ENCODE data around the gene USP7. TPM values are rescaled to one million over a fixed set of nuclear protein-coding genes. Genes with fewer than 3 reads are reported as not detected.

The USP7 gene
- total RNA-seq, 1 experiment from 2014 or later = 125 TPM

DNA sequence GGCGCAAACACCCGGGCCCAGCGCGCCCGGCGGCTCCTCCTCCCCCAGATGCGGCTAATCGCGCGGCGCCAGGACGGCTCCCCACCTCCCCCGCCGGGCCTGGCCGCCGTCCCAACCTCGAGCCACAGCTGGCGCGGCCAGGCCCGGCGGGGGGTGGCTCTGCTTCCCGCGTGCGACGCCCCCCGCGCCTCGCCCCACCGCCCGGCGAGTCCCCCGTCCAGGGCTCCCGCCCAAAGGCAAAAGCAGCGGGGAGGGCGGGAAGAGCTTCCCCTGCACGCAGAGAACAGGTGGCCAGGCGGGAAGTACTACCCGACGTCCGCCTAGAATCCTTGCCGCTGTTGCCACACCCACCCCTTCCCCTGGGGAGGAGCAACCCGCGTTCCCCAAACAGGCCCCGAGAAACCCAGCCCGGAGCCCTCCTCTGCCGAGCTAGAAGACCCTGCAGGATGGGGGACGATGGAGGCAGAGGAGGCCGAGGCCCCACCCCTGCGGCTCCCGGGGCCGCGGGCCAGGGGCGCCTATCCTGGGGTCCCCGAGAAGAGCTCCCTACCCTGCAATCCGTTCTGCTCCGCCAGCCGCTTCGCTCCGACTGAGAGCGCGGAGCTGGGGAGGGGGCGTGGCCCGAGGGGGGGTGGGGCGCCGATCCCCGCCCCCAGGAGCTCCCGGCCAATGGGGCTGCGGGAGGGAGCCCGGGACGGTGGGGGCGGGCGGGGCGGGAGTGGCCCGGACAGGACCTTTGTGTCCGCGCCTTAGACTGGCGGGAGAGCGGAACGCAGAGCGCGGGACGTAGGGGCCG lies 95.1 kb downstream of the USP7 start, which contains the start of gene CARHSP1:
Gene CARHSP1 (minus strand): TSS at position 591 of the 796 bp plus-strand sequence. CDS start 9,678 bp downstream, outside the sequence.
- no TSS peak for BruUV-seq (replicated peaks)
- in situ Hi-C loops (cut with HindIII; ENCODE audit: low pct_unique_long_range_greater_than_20kb, low sequenced_read_pairs) = no loop called here
- H3K27ac ChIP-seq (ENCODE audit: low read length) = peak within 1 kb of the TSS; percentile 96
- peaks cover 42% of the 10 kb centered on the region for H3K4me1 ChIP-seq (ENCODE audit: control insufficient read depth, insufficient read depth, low read length)
- peak; percentile 81 for ATAC-seq
- intact Hi-C loops (cut with micrococcal nuclease; ENCODE audit: unreplicated experiment) = loop anchor here (10.0 kb wide), 2 partner anchors 266 to 294 kb away; no protein-coding TSS in a partner anchor
- H3K4me3 ChIP-seq (ENCODE audit: low read depth in 2 of 2, low read length in 2 of 2) = peak within 1 kb of the TSS; percentile 81 to 86
- DNase-seq (ENCODE audit: low read depth, low spot score) = no peak
- ChIA-PET CTCF (interaction anchor here (0.6 to 1.1 kb wide), 3 partner anchors 12 to 140 kb away, joined by 3 to 6 read pairs (median 5); no protein-coding TSS in a partner anchor), POLR2A (interaction anchor here (0.6 to 0.7 kb wide), 5 partner anchors 10 to 29 kb away, joined by 3 to 14 read pairs (median 4); no protein-coding TSS in a partner anchor)
- H3K36me3 ChIP-seq (ENCODE audit: control insufficient read depth, insufficient read depth, low read length) = peaks cover 3% of the 10 kb centered on the region; the same call in 1 of the 2 replicates
- H3K27me3 ChIP-seq (ENCODE audit: control insufficient read depth, insufficient read depth, low read length) = no peaks in the 10 kb centered on the region
- TF ChIP-seq SIN3A (IDR thresholded peaks at IDR 0.05; ENCODE audit: borderline replicate concordance, insufficient read depth, low read depth, low read length) (peak; percentile 79; the same call in 1 of the 2 replicates), TCF7L2 (IDR thresholded peaks at IDR 0.05; ENCODE audit: low read depth, low read length) (no peak), POLR2AphosphoS5 (IDR thresholded peaks at IDR 0.05; ENCODE audit: low read depth, low read length) (peak; percentile 76)
- TF ChIP-seq, protein P1, sequence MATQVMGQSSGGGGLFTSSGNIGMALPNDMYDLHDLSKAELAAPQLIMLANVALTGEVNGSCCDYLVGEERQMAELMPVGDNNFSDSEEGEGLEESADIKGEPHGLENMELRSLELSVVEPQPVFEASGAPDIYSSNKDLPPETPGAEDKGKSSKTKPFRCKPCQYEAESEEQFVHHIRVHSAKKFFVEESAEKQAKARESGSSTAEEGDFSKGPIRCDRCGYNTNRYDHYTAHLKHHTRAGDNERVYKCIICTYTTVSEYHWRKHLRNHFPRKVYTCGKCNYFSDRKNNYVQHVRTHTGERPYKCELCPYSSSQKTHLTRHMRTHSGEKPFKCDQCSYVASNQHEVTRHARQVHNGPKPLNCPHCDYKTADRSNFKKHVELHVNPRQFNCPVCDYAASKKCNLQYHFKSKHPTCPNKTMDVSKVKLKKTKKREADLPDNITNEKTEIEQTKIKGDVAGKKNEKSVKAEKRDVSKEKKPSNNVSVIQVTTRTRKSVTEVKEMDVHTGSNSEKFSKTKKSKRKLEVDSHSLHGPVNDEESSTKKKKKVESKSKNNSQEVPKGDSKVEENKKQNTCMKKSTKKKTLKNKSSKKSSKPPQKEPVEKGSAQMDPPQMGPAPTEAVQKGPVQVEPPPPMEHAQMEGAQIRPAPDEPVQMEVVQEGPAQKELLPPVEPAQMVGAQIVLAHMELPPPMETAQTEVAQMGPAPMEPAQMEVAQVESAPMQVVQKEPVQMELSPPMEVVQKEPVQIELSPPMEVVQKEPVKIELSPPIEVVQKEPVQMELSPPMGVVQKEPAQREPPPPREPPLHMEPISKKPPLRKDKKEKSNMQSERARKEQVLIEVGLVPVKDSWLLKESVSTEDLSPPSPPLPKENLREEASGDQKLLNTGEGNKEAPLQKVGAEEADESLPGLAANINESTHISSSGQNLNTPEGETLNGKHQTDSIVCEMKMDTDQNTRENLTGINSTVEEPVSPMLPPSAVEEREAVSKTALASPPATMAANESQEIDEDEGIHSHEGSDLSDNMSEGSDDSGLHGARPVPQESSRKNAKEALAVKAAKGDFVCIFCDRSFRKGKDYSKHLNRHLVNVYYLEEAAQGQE (IDR thresholded peaks at IDR 0.05; ENCODE audit: insufficient read depth in 1 of 2, low read depth in 2 of 2, low read length in 1 of 2) = no peak
- TF ChIP-seq, protein P2, sequence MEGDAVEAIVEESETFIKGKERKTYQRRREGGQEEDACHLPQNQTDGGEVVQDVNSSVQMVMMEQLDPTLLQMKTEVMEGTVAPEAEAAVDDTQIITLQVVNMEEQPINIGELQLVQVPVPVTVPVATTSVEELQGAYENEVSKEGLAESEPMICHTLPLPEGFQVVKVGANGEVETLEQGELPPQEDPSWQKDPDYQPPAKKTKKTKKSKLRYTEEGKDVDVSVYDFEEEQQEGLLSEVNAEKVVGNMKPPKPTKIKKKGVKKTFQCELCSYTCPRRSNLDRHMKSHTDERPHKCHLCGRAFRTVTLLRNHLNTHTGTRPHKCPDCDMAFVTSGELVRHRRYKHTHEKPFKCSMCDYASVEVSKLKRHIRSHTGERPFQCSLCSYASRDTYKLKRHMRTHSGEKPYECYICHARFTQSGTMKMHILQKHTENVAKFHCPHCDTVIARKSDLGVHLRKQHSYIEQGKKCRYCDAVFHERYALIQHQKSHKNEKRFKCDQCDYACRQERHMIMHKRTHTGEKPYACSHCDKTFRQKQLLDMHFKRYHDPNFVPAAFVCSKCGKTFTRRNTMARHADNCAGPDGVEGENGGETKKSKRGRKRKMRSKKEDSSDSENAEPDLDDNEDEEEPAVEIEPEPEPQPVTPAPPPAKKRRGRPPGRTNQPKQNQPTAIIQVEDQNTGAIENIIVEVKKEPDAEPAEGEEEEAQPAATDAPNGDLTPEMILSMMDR (IDR thresholded peaks at IDR 0.05) = no peak
- no peaks in the 10 kb centered on the region for H3K9me3 ChIP-seq (ENCODE audit: control insufficient read depth, insufficient read depth, low read depth, low read length)

DNA sequence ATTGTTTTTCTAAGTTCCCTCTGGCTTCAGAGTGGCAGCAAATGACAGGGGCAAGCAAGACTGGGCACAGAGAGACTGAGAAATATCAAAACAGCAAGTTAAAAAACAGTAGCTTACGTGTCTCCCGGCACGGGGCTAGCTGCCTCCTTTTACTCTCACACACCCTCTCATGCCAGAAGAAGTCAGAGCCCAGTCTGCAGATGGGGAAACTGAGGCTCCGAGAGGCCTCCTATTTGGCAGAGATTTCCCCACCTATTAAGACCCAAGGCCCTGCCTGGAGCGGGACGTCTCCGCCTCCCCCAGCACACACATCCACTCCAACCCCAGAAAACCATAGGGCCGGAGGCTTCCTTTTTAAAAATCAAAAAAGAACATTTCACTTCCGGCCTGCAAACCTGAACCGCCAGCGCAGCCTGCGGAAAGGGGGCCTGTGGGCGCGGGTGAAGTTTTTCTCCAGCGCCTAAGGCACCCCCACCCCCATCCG lies 95.7 kb downstream of the USP7 start:
- TF ChIP-seq, protein P2 (IDR thresholded peaks at IDR 0.05) = no peak
- TF ChIP-seq, protein P1 (IDR thresholded peaks at IDR 0.05; ENCODE audit: insufficient read depth in 1 of 2, low read depth in 2 of 2, low read length in 1 of 2) = no peak
- TF ChIP-seq TCF7L2 (IDR thresholded peaks at IDR 0.05; ENCODE audit: low read depth, low read length) (no peak), SIN3A (IDR thresholded peaks at IDR 0.05; ENCODE audit: borderline replicate concordance, insufficient read depth, low read depth, low read length) (no peak), POLR2AphosphoS5 (IDR thresholded peaks at IDR 0.05; ENCODE audit: low read depth, low read length) (no peak)
- intact Hi-C loops (cut with micrococcal nuclease; ENCODE audit: unreplicated experiment) = loop anchor here (10.0 kb wide), 2 partner anchors 267 to 293 kb away; no protein-coding TSS in a partner anchor
- peaks cover 48% of the 10 kb centered on the region for H3K4me1 ChIP-seq (ENCODE audit: control insufficient read depth, insufficient read depth, low read length)
- no peak for DNase-seq (ENCODE audit: low read depth, low spot score)
- in situ Hi-C loops (cut with HindIII; ENCODE audit: low pct_unique_long_range_greater_than_20kb, low sequenced_read_pairs) = no loop called here
- peak overlapping the region; percentile 96 for H3K27ac ChIP-seq (ENCODE audit: low read length)
- no peaks in the 10 kb centered on the region for H3K9me3 ChIP-seq (ENCODE audit: control insufficient read depth, insufficient read depth, low read depth, low read length)
- peaks cover 3% of the 10 kb centered on the region; the same call in 1 of the 2 replicates for H3K36me3 ChIP-seq (ENCODE audit: control insufficient read depth, insufficient read depth, low read length)
- POLR2A ChIA-PET = no interaction called here
- TSS peak; percentile 80 for BruUV-seq (replicated peaks)
- no peak for ATAC-seq
- H3K4me3 ChIP-seq (ENCODE audit: low read depth in 2 of 2, low read length in 2 of 2) = peak overlapping the region; percentile 81 to 86
- CTCF ChIA-PET = interaction anchor here (0.8 to 1.1 kb wide), 2 partner anchors 12 to 141 kb away, joined by 5 to 6 read pairs; no protein-coding TSS in a partner anchor
- H3K27me3 ChIP-seq (ENCODE audit: control insufficient read depth, insufficient read depth, low read length) = no peaks in the 10 kb centered on the region

Measured in Panc1 (cell line).